ENCODE results near the gene CPNE5.

Gene CPNE5

GRCh38 chr6:36776167-36776566, 63.1 kb downstream of the CPNE5 start:
- Histone ChIP-seq H3K27me3 (ENCODE audit: control insufficient read depth, insufficient read depth, low read length) (peaks cover 7% of the 10 kb centered on the region), H3K36me3 (ENCODE audit: control insufficient read depth, insufficient read depth, low read length) (no peaks in the 10 kb centered on the region), H3K9ac (ENCODE audit: low read length) (no peak overlapping the region), H3K4me1 (ENCODE audit: control insufficient read depth, insufficient read depth, low read length) (peaks cover 12% of the 10 kb centered on the region), H3K4me3 (ENCODE audit: low read length) (no peak overlapping the region), H3K9me3 (ENCODE audit: control insufficient read depth, low read length) (no peaks in the 10 kb centered on the region)

GRCh38 chr6:36774331-36774730, 64.9 kb downstream of the CPNE5 start:
- Histone ChIP-seq H3K36me3 (ENCODE audit: control insufficient read depth, insufficient read depth, low read length) (no peaks in the 10 kb centered on the region), H3K9ac (ENCODE audit: low read length) (no peak overlapping the region), H3K4me1 (ENCODE audit: control insufficient read depth, insufficient read depth, low read length) (no peaks in the 10 kb centered on the region), H3K4me3 (ENCODE audit: low read length) (no peak overlapping the region), H3K9me3 (ENCODE audit: control insufficient read depth, low read length) (no peaks in the 10 kb centered on the region), H3K27me3 (ENCODE audit: control insufficient read depth, insufficient read depth, low read length) (peaks cover 7% of the 10 kb centered on the region)

- Histone ChIP-seq H3K4me3 (ENCODE audit: low read length) (no peak overlapping the region), H3K9ac (ENCODE audit: low read length) (no peak overlapping the region), H3K36me3 (ENCODE audit: control insufficient read depth, insufficient read depth, low read length) (no peaks in the 10 kb centered on the region), H3K27me3 (ENCODE audit: control insufficient read depth, insufficient read depth, low read length) (no peaks in the 10 kb centered on the region), H3K4me1 (ENCODE audit: control insufficient read depth, insufficient read depth, low read length) (no peaks in the 10 kb centered on the region), H3K9me3 (ENCODE audit: control insufficient read depth, low read length) (no peaks in the 10 kb centered on the region)
Measured at GRCh38 chr6:36772397-36772796, 66.8 kb downstream of the CPNE5 start.

GRCh38 chr6:36771145-36771544, 68.1 kb downstream of the CPNE5 start:
- no peaks in the 10 kb centered on the region for H3K36me3 ChIP-seq (ENCODE audit: control insufficient read depth, insufficient read depth, low read length)
- no peaks in the 10 kb centered on the region for H3K4me1 ChIP-seq (ENCODE audit: control insufficient read depth, insufficient read depth, low read length)
- no peaks in the 10 kb centered on the region for H3K9me3 ChIP-seq (ENCODE audit: control insufficient read depth, low read length)
- H3K4me3 ChIP-seq (ENCODE audit: low read length) = no peak overlapping the region
- H3K9ac ChIP-seq (ENCODE audit: low read length) = no peak overlapping the region
- no peaks in the 10 kb centered on the region for H3K27me3 ChIP-seq (ENCODE audit: control insufficient read depth, insufficient read depth, low read length)

- H3K27me3 ChIP-seq (ENCODE audit: control insufficient read depth, insufficient read depth, low read length) = no peaks in the 10 kb centered on the region
- no peaks in the 10 kb centered on the region for H3K36me3 ChIP-seq (ENCODE audit: control insufficient read depth, insufficient read depth, low read length)
- no peaks in the 10 kb centered on the region for H3K4me1 ChIP-seq (ENCODE audit: control insufficient read depth, insufficient read depth, low read length)
- H3K4me3 ChIP-seq (ENCODE audit: low read length) = no peak overlapping the region
- no peaks in the 10 kb centered on the region for H3K9me3 ChIP-seq (ENCODE audit: control insufficient read depth, low read length)
- no peak overlapping the region for H3K9ac ChIP-seq (ENCODE audit: low read length)
Measured at GRCh38 chr6:36769676-36770499, 69.4 kb downstream of the CPNE5 start.

GRCh38 chr6:36769183-36769675, 70.0 kb downstream of the CPNE5 start:
- Histone ChIP-seq H3K36me3 (ENCODE audit: control insufficient read depth, insufficient read depth, low read length) (no peaks in the 10 kb centered on the region), H3K4me3 (ENCODE audit: low read length) (no peak overlapping the region), H3K9ac (ENCODE audit: low read length) (no peak overlapping the region), H3K4me1 (ENCODE audit: control insufficient read depth, insufficient read depth, low read length) (no peaks in the 10 kb centered on the region), H3K9me3 (ENCODE audit: control insufficient read depth, low read length) (no peaks in the 10 kb centered on the region), H3K27me3 (ENCODE audit: control insufficient read depth, insufficient read depth, low read length) (no peaks in the 10 kb centered on the region)

GRCh38 chr6:36766399-36766945, 72.8 kb downstream of the CPNE5 start:
- Histone ChIP-seq H3K36me3 (ENCODE audit: control insufficient read depth, insufficient read depth, low read length) (no peaks in the 10 kb centered on the region), H3K4me1 (ENCODE audit: control insufficient read depth, insufficient read depth, low read length) (no peaks in the 10 kb centered on the region), H3K9me3 (ENCODE audit: control insufficient read depth, low read length) (no peaks in the 10 kb centered on the region), H3K27me3 (ENCODE audit: control insufficient read depth, insufficient read depth, low read length) (no peaks in the 10 kb centered on the region), H3K9ac (ENCODE audit: low read length) (no peak overlapping the region), H3K4me3 (ENCODE audit: low read length) (no peak overlapping the region)

- Histone ChIP-seq H3K9ac (ENCODE audit: low read length) (no peak overlapping the region), H3K4me1 (ENCODE audit: control insufficient read depth, insufficient read depth, low read length) (no peaks in the 10 kb centered on the region)
Measured at GRCh38 chr6:36765594-36766398, 73.4 kb downstream of the CPNE5 start.

GRCh38 chr6:36765190-36765589, 74.1 kb downstream of the CPNE5 start:
- Histone ChIP-seq H3K9me3 (ENCODE audit: control insufficient read depth, low read length) (no peaks in the 10 kb centered on the region), H3K4me1 (ENCODE audit: control insufficient read depth, insufficient read depth, low read length) (no peaks in the 10 kb centered on the region), H3K27me3 (ENCODE audit: control insufficient read depth, insufficient read depth, low read length) (no peaks in the 10 kb centered on the region)

More at GRCh38 chr6:36765594-36766398, 73.4 kb downstream of the CPNE5 start:
- no peaks in the 10 kb centered on the region for H3K27me3 ChIP-seq (ENCODE audit: control insufficient read depth, insufficient read depth, low read length)
- H3K36me3 ChIP-seq (ENCODE audit: control insufficient read depth, insufficient read depth, low read length) = no peaks in the 10 kb centered on the region
- no peaks in the 10 kb centered on the region for H3K9me3 ChIP-seq (ENCODE audit: control insufficient read depth, low read length)
- no peak overlapping the region for H3K4me3 ChIP-seq (ENCODE audit: low read length)

GRCh38 chr6:36762123-36762522, 77.1 kb downstream of the CPNE5 start:
- H3K36me3 ChIP-seq (ENCODE audit: control insufficient read depth, insufficient read depth, low read length) = no peaks in the 10 kb centered on the region
- H3K4me3 ChIP-seq (ENCODE audit: low read length) = no peak overlapping the region
- H3K9me3 ChIP-seq (ENCODE audit: control insufficient read depth, low read length) = no peaks in the 10 kb centered on the region
- no peaks in the 10 kb centered on the region for H3K27me3 ChIP-seq (ENCODE audit: control insufficient read depth, insufficient read depth, low read length)
- peaks cover 24% of the 10 kb centered on the region for H3K4me1 ChIP-seq (ENCODE audit: control insufficient read depth, insufficient read depth, low read length)
- H3K9ac ChIP-seq (ENCODE audit: low read length) = no peak overlapping the region

More at GRCh38 chr6:36765190-36765589, 74.1 kb downstream of the CPNE5 start:
- Histone ChIP-seq H3K36me3 (ENCODE audit: control insufficient read depth, insufficient read depth, low read length) (no peaks in the 10 kb centered on the region), H3K4me3 (ENCODE audit: low read length) (no peak overlapping the region), H3K9ac (ENCODE audit: low read length) (no peak overlapping the region)

- no peaks in the 10 kb centered on the region for H3K36me3 ChIP-seq (ENCODE audit: control insufficient read depth, insufficient read depth, low read length)
- H3K4me1 ChIP-seq (ENCODE audit: control insufficient read depth, insufficient read depth, low read length) = peaks cover 37% of the 10 kb centered on the region
- H3K27me3 ChIP-seq (ENCODE audit: control insufficient read depth, insufficient read depth, low read length) = no peaks in the 10 kb centered on the region
- H3K9ac ChIP-seq (ENCODE audit: low read length) = no peak overlapping the region
- H3K9me3 ChIP-seq (ENCODE audit: control insufficient read depth, low read length) = no peaks in the 10 kb centered on the region
- no peak overlapping the region for H3K4me3 ChIP-seq (ENCODE audit: low read length)
Measured at GRCh38 chr6:36760685-36761435, 78.4 kb downstream of the CPNE5 start.
